ENCODE results near the gene TTLL4.
A peak's percentile ranks its signal among the peaks of the same experiment; 100 is the strongest.

Gene TTLL4

DNA sequence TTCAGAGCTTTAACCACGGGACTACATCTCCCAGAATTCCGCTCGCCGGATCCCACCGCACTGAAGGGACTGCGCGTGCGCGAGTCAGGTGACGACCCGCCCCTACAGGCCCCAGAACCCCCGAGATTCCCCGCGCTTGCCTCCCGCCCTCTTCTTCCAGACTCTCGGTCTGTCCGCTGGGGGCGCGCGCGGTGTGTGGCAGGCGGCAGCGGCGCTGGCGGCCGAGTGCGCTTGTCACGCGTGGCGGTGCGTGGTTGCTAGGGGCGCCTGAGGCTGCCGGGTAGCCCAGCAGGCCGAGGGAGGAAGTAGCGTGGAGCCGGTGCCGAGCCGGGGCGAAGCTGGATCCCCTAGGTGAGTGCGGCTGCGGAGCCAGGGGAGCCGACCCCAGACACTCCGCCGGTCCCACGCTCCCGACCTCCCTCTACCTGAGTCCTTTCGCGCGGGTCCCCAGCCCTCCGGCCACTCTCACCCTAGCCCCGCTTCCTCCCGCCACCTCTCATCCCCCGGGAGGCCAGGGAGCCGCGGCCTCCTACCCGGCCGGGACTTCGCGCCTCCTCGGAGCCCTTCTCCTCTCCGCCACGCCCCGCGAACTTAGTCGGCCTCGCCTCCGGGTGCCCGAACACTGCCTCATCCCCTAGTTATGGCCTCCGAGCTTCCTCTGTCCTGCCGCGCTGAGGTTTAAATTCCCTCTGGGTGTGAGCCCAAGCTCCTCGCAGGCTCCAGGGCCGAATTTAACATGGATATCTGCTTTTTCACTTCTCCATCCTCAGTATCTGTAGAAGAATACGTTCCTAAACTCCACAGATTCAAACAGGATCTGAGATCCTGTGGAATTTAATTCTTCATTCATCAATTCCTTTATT, at the start of gene TTLL4:
Gene TTLL4, plus strand, starts transcription at position 149 of the 863 bp plus-strand sequence. CDS start 26,842 bp downstream, outside the sequence.
- peak; percentile 79 to 98 (median 97) for DNase-seq

DNA sequence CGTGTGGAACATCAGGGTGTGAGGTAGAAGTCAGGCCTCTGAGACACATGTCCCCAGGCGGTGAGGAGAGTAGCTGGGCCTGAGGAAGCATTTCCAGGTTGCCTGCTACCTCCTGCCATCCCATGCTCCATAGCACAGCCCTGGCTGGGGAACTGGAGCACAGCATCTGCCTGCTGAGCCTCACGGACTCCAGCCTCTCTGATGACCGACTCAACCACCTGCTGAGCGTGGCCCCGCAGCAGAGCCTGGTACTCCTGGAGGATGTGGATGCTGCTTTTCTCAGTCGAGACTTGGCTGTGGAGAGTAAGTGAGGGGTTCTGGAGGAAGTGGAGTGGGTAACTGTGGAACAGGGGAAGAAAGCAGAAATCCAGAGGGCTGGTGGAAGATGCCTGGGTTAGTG, 48.3 kb upstream of the TTLL4 start:
- DNase-seq = no peak

DNA sequence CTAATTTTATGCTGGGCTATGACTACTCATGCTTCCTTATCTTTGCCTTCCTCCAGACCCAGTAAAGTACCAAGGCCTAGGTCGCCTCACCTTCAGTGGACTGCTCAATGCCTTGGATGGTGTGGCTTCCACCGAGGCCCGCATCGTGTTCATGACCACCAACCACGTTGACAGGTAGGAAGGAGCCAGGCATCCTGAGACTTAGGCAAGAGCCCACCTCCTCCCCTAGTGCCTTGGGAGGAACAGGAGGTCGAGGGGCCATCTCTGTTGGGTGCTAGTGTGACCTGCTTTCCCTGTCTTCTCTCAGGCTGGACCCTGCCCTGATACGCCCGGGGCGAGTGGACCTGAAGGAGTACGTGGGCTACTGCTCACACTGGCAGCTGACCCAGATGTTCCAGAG, 47.8 kb upstream of the TTLL4 start:
- DNase-seq = no peak

GRCh38 chr2:218663901-218664300, 46.7 kb upstream of the TTLL4 start:
- DNase-seq = no peak

DNA sequence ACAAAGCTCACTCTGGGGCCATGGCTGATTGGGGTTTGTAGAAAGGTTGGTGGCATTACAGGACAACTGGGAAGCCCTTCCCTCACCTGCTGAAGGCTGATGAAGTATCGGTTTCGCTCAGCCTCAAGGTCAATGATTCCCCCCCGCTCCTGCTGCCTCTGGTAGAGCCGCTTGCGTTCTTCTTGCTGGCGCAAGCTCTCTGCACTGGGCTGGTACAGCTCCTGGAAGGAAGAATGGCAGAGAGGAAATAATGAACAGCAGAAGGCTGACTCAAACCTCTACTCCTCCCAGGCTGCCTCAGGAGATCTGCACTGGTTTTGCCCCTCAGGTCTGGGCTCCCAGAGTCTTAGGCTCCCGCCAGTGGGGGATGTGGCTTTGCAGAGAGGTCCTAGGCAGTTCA, 46.0 kb upstream of the TTLL4 start:
- no peak for DNase-seq

DNA sequence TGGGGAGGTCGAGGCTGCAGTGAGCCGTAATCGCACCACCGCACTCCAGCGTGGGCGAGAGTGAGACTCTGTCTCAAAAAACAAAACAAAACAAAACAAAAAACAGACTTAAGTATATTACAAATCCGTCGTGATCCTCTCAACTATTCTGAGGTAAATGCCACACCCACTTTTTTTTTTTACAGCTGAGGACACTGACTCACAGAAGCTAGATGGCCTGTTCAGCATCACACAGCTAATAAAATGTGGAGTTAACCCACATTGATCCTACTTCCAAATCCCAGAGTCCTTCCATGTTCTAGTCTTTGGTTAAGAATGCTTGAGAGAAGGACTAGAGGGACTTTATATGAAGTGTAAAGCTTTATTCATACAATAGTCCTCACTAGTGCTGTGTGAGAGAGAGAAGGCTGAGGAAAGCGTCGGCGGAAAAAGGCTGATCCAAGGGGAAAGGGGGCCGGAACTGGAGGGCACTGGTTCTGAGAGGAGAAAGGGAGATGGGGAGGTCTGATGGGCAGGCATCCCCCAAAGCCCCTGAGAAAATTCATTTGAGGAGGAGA, 39.5 kb upstream of the TTLL4 start:
- no peak for DNase-seq

DNA sequence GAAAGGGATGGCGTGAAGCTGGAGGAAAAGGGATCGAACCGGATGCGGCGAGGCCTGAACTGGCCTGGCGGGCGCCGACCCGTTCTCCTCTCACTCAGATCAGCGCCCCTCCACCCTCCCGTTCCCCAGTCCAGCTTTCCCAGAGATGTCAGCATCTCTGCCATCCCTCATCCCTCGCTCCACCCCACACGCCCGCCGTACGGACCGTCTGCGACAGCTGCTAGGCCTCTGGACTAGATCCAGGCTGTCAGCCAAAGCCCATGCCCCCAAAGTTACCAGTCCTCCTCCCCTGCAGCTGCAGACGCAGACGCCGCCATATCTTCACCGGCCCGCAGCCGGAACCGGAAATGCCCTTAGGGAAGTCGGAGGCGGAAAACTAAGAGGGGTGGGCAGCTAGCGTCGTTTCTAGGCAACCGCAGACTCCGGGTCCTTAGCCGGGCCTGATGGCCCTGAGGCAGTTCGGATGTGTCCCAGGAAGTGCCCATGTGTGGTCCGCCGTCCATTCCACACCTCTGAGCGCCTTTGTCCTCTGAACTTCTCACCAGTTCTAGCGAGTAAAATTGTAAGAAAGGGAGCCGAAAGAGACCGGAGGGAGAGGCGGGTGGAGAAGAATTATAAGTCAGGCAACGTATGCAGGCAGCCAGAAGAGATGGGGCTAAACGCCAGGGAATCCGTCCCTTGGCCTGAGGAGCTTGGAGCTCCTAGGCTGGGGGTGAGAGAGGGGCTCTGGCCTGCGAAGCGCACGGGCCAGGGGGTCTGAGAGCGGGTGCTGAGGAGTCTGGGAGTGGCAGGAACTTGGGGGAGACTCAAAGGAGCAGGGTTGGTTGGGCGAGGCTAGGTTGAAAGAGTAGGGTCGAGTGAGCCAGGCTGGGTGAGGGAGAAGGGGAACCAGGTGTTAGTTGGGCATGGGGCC, 38.7 kb upstream of the TTLL4 start, which contains the start of the genes RNF25 and STK36:
Gene RNF25, minus strand, starts transcription at position 349 of the 913 bp plus-strand sequence. Its CDS starts 32 bp downstream, at position 317.
Gene STK36, plus strand, starts transcription at position 433 of the 913 bp plus-strand sequence. CDS start 744 bp downstream, outside the sequence.
- DNase-seq = peak; percentile 5 to 89 (median 79)

DNA sequence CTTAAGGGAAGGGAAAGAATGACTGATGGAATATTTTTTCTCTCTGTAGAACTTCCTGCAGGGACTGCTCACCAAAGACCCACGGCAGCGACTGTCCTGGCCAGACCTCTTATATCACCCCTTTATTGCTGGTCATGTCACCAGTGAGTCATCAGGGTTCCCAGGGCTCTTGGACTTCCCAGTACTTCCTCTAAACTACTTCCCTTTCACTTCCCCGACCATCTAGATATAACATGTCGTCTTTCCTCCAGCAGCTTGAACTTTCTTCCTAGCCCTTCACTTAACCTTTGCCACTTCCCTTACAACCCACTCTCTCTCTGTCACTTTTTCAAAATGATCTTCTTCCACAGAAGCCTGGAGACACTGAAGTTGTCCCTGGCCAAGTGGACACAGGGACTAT, 31.5 kb upstream of the TTLL4 start:
- no peak for DNase-seq

DNA sequence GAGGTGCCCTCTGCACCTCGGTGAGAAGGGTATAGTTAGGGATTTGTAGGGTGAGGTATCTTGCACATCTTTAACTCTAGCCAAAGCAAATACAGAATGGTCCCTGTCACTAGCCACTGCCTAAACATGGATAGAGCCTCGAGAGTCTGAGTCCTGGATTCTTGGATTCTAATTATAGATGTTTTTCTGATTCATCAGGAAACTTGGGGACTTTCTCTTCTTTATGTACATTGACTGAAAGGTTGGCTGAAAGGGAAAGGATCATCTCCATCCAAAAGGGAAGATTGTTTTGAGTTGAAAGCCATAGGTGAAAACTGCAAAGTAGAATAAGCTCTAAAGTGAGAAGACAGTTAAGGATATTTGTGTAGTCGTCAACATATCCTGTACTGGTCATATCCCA, 30.6 kb upstream of the TTLL4 start:
- DNase-seq = no peak

- DNase-seq = peak in 5 of 14 donors; percentile 1 to 20 (median 7)
Observed at GRCh38 chr2:218687400-218688060, 23.1 kb upstream of the TTLL4 start.

DNA sequence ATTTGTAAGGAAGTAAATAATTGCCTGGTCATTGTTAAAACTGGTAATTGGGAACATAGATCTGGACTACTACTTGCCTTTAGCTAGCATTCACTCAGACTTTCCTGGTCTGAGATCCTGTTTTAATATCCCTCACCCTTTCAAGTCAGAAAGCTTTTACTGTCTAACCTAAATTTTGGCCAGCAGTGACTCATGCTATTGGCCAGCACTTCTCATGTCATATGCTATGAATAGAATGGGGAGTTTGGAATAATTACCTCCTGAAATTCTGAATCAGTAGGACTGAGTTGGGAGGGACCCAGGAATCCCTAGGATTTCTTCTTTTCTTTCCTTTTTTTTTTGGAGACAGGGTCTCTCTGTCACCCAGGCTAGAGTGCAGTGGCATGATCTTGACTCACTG, 19.4 kb upstream of the TTLL4 start:
- DNase-seq = no peak

- no peak for DNase-seq
Observed at GRCh38 chr2:218694405-218695145, 16.1 kb upstream of the TTLL4 start.

GRCh38 chr2:218698885-218699284, 11.8 kb upstream of the TTLL4 start:
- no peak for DNase-seq

- peak in 2 of 14 donors; percentile 0 to 19 for DNase-seq
Observed at GRCh38 chr2:218701806-218702205, 8.8 kb upstream of the TTLL4 start.

- no peak for DNase-seq
Observed at GRCh38 chr2:218703341-218703740, 7.3 kb upstream of the TTLL4 start.

GRCh38 chr2:218708086-218708485, 2.5 kb upstream of the TTLL4 start:
- DNase-seq = no peak

- no peak for DNase-seq
Observed at GRCh38 chr2:218709908-218710307, 727 bp upstream of the TTLL4 start.

DNA sequence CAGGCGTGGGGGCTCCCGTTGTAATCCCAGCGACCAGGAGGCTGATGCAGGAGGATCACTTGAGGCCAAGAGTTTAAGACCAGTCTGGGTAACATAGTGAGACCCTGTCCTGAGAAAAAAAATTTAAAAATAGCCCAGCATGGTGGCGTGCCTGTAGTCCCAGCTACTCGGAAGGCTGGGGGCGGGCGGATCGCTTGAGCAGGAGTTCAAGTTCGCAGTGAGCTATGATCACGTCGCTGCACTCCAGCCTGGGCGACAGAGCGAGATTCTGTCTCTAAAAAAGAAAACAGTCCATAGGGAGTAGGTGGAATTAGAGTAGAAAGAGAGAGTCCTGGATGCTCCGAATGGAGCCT, 325 bp upstream of the TTLL4 start:
- peak in 1 of 14 donors; percentile 44 for DNase-seq

DNA sequence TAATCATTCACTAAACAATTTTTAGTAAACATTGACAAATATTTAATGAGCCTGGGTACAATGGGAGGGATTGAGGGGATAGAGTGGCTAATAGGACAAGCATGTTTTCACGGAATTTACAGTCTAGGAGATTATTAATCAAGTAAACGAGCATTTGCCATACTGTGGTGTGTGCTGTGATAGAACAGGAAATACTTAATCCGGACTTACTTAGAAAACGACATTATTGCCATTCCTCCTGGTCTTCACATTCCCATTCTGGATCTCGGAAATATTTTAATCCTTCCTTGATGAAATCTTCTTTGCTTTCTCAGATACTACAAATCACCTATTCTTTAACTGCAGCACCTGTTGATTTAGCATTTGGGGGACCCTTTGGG, 905 bp downstream of the TTLL4 start:
- DNase-seq = no peak

GRCh38 chr2:218713922-218714321, 3.3 kb downstream of the TTLL4 start:
- no peak for DNase-seq

DNA sequence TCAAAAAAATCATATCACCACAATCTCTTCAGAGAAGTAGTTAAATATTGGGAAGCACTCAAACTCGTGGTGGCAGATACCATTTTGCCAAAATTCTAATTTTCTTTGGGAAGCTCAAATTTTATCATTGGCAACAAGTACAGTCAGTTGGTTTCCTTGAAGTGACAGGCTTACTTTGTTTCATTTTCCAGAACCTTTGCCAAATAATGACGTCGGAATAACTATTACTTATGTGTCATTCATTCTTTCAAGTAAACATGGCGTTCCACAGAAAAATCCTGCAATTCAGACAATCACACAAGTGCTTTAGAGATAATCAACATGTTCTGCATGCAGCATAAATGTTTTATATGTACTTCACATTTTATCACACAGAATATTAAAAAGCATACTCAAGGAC, 5.4 kb downstream of the TTLL4 start:
- peak in 1 of 14 donors; percentile 16 for DNase-seq

- DNase-seq = no peak
Observed at GRCh38 chr2:218717262-218717661, 6.6 kb downstream of the TTLL4 start.

Measured in C1 segment of cervical spinal cord (tissue), 14 donors.